IPS-15b (cell line): ENCODE data around the gene KIRREL3.

Source experiments
- H3K27me3 ChIP-seq: one replicate; pipeline ENCODE4 v1.6.1; 2013; ENCODE audit warnings: low read length; ENCODE audit not compliant: control insufficient read depth, insufficient read depth
- H3K36me3 ChIP-seq: one replicate; pipeline ENCODE4 v1.6.1; 2013; ENCODE audit warnings: low read length; ENCODE audit not compliant: control insufficient read depth, insufficient read depth
- H3K4me1 ChIP-seq: one replicate; pipeline ENCODE4 v1.6.1; 2013; ENCODE audit warnings: mild to moderate bottlenecking, low read length; ENCODE audit not compliant: control insufficient read depth, insufficient read depth
- H3K4me3 ChIP-seq: one replicate; pipeline ENCODE4 v1.5.1; 2013; ENCODE audit warnings: low read depth, low read length
- H3K9ac ChIP-seq: one replicate; pipeline ENCODE4 v1.6.1; 2013; ENCODE audit warnings: low read depth, mild to moderate bottlenecking, low read length
- H3K9me3 ChIP-seq: one replicate; pipeline ENCODE4 v1.6.1; 2013; ENCODE audit warnings: mild to moderate bottlenecking, low read length; ENCODE audit not compliant: control insufficient read depth, insufficient read depth

Gene KIRREL3

DNA sequence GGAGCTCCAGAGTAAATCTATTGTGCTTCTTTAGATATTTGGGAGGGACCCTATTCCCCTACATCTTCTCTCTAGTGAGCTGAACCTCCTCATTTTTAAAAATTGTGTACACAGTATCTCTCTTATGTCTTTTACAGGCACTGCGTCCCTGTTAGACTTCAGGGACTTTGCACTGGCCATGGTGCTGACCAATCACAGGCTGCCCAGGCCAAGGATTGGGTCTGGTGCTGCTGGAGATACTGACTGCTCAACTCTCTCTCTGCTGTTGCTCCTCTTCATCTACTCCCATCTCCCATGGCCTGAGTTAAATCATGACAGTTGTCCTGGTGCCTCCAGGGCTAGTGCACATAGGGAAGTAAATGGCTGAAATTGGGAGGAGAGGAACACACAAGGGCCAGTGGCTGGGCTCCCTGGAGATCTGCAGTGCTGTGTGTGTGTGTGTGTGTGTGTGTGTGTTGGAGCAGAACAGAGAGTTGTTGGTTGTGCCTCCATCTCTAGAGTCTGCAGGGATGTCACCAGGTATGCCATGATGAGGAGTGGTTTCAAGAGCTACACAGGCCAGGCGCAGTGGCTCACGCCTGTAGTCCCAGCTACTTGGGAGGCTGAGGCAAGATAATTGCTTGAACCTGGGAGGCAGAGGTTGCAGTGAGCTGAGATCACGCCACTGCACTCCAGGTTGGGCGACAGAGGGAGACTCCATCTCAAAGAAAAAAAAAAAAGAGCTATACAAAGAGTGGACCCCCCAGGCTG is 489.8 kb downstream of the KIRREL3 start:
- H3K27me3 ChIP-seq, result no peaks in the 10 kb centered on the region
- no peak overlapping the region for H3K9ac ChIP-seq
- no peak overlapping the region for H3K4me3 ChIP-seq
- H3K4me1 ChIP-seq, result no peaks in the 10 kb centered on the region
- peaks cover 2% of the 10 kb centered on the region for H3K36me3 ChIP-seq
- H3K9me3 ChIP-seq, result no peaks in the 10 kb centered on the region

DNA sequence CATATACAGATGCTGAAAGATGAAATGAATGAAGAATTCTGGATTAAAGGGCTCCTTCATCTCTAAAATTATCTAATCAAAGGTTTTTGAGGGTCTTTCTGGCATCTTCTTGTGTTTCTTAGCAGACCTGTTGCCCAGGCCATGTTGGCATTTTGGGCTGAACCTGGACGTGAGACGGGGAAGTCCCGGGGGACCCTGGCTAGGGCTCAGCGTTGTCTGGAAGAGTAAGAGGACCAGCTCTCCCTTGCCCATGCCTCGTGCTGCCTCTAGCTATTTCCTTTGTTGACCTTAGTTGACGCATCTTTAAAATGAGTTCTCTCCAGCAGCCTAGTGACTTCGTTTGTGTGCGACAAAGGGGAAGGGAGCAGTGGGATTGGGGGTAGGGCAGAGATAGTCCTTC is 492.9 kb downstream of the KIRREL3 start:
- no peak overlapping the region for H3K4me3 ChIP-seq
- no peaks in the 10 kb centered on the region for H3K27me3 ChIP-seq
- peaks cover 7% of the 10 kb centered on the region for H3K4me1 ChIP-seq
- H3K9ac ChIP-seq, result no peak overlapping the region
- H3K36me3 ChIP-seq, result no peaks in the 10 kb centered on the region
- H3K9me3 ChIP-seq, result no peaks in the 10 kb centered on the region

DNA sequence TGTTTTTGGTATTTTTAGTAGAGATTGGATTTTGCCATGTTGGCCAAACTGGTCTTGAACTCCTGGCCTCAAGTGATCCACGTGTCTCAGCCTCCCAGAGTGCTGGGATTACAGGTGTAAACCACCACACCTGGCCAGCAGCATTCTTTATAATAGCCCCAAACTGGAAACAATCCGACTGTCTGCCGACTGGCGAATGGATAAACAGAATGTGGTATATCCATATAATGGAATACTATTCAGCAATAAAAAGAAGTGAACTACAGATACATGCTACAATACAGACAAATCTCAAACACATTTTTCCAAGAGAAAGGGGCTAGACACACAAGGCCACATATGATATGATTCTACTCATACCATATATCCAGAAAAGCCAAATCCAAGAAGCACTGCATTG is 493.8 kb downstream of the KIRREL3 start:
- Histone ChIP-seq H3K36me3 (no peaks in the 10 kb centered on the region), H3K9ac (no peak overlapping the region), H3K27me3 (no peaks in the 10 kb centered on the region), H3K9me3 (no peaks in the 10 kb centered on the region), H3K4me3 (no peak overlapping the region), H3K4me1 (peaks cover 9% of the 10 kb centered on the region)

DNA sequence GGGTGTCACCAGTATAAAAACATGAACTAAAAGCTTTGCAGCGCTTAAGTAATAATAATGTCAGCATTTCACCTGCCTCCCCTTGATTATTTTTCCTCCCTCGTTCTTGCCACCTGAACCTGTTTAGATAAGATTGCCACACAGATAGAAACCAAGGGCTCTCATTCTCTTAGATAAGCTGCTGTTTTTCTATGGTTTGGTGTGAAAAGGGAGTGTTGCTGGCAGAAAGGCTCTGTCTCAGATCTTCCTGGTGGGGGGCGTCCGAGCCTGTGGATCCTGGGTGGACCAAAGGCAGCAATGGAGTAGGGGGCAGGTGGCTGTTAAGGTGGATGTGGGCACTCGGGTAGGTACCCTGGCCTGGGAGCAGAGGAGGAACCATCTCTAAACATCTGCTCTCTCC is 497.6 kb downstream of the KIRREL3 start:
- Histone ChIP-seq H3K4me1 (peaks cover 17% of the 10 kb centered on the region), H3K9ac (no peak overlapping the region), H3K27me3 (no peaks in the 10 kb centered on the region), H3K4me3 (no peak overlapping the region), H3K36me3 (no peaks in the 10 kb centered on the region), H3K9me3 (no peaks in the 10 kb centered on the region)

DNA sequence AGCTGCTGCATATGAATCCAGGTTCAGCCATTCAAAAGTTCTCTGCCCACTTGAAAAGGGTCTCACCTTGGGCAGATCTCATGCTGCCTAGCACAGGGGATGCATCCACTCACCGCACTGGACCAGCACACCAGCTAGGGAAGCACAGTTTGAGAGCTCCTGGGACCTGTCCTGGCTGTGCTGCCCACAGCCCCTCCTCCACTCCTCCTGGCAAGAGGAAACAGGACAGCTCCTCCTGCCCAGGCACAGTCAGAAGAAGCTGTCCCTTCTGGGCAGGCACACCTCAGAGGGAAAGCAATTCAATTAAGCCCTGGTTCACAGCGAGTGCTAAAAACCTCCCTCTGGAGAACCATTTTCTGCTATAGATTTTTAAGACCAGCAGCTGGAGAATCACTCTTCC is 498.4 kb downstream of the KIRREL3 start:
- Histone ChIP-seq H3K9ac (no peak overlapping the region), H3K36me3 (no peaks in the 10 kb centered on the region), H3K9me3 (no peaks in the 10 kb centered on the region), H3K4me3 (no peak overlapping the region), H3K27me3 (no peaks in the 10 kb centered on the region), H3K4me1 (peaks cover 17% of the 10 kb centered on the region)

DNA sequence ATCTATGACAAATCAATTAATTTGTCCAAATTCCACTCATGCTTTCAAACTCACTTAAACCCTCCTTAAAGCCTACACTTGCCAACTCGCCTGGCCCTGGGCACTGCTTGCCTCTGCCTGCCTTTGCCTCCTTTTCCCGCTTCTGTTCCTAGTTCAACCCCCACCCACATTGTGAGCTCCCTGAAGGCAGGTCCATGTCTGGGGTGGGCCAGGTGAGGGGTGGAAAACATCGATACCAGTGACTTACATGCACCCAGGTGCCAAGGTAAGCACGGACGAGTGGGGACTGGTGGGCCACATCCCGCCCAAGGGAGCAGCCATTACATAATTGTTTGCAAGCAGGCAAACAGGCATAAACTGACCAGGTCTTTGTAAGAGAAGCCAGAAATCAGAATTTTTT is 498.9 kb downstream of the KIRREL3 start:
- no peak overlapping the region for H3K9ac ChIP-seq
- H3K4me1 ChIP-seq, result peaks cover 17% of the 10 kb centered on the region
- no peak overlapping the region for H3K4me3 ChIP-seq
- H3K36me3 ChIP-seq, result no peaks in the 10 kb centered on the region
- no peaks in the 10 kb centered on the region for H3K9me3 ChIP-seq
- H3K27me3 ChIP-seq, result no peaks in the 10 kb centered on the region

DNA sequence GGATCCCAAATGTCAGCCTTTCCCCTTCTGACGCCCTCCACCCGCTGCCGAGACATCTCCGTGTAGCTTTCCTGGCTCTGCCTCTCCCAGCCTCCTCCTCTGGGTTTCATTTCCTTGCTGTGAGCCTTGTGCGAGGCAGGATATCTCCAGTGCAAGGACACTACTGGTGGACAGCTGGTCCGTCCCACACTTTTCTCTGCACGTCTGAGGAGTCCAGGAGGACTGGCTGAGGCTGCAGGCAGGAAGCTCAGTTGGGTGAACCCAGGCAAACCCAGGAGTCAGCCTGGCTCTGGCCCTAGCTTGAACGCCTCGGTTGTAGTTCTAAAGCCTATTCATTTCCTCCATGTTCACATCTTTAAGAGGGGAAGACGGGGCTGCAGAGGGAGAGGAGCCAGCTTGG is 499.6 kb downstream of the KIRREL3 start:
- H3K9ac ChIP-seq, result no peak overlapping the region
- H3K4me1 ChIP-seq, result peaks cover 17% of the 10 kb centered on the region
- no peaks in the 10 kb centered on the region for H3K27me3 ChIP-seq
- no peaks in the 10 kb centered on the region for H3K36me3 ChIP-seq
- no peak overlapping the region for H3K4me3 ChIP-seq
- H3K9me3 ChIP-seq, result no peaks in the 10 kb centered on the region

DNA sequence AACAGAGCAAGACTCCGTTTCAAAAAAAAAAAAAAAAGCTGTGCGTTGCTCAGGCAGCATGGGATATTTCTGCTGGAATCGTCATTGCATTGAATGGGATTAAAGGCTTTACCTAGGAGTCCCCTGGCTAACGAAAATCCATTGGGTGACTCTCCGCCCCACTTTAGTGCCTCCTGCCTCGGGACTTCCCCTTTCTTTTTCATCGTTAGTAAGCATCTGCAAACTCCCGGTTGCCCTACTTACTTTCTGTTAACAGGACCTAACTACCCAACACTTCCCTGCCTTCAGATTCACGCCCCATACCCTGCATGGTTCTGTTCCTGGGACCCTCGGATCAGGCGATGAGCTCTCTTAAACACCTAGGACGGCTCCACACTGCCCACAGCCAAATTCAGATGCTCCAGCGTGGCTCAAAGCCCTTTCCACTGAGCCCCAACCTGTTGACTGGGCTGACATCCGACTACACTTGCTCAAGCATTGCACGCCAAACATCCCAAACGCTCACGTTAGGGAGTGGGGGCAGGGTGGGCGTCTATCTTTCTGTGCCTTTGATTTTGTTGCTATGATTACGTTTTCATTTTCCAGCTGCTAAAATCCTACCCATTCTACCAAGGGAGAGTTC is 501.3 kb downstream of the KIRREL3 start:
- no peak overlapping the region for H3K4me3 ChIP-seq
- H3K9me3 ChIP-seq, result no peaks in the 10 kb centered on the region
- H3K9ac ChIP-seq, result no peak overlapping the region
- no peaks in the 10 kb centered on the region for H3K27me3 ChIP-seq
- no peaks in the 10 kb centered on the region for H3K36me3 ChIP-seq
- peaks cover 23% of the 10 kb centered on the region for H3K4me1 ChIP-seq

DNA sequence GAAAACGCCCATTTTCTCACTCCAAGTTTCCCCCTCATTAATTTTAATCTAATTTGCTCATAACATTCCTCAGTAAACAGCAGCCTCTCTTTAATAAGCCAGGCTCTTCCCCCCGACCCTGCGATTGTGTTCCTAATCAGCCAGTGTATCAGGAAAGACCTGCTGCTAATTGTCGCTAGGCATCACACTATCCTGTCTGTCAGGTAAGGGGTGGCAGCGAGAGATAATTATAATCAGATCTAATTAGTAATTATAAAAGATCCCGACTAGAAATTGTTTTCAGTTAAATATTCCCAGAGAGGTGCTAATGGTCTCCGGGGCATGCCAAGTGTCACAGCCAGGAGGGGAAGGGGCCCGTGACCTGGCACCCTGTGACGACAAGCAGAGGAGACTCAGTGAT is 502.3 kb downstream of the KIRREL3 start:
- no peak overlapping the region for H3K4me3 ChIP-seq
- no peaks in the 10 kb centered on the region for H3K27me3 ChIP-seq
- no peak overlapping the region for H3K9ac ChIP-seq
- peaks cover 21% of the 10 kb centered on the region for H3K4me1 ChIP-seq
- H3K36me3 ChIP-seq, result no peaks in the 10 kb centered on the region
- H3K9me3 ChIP-seq, result no peaks in the 10 kb centered on the region

DNA sequence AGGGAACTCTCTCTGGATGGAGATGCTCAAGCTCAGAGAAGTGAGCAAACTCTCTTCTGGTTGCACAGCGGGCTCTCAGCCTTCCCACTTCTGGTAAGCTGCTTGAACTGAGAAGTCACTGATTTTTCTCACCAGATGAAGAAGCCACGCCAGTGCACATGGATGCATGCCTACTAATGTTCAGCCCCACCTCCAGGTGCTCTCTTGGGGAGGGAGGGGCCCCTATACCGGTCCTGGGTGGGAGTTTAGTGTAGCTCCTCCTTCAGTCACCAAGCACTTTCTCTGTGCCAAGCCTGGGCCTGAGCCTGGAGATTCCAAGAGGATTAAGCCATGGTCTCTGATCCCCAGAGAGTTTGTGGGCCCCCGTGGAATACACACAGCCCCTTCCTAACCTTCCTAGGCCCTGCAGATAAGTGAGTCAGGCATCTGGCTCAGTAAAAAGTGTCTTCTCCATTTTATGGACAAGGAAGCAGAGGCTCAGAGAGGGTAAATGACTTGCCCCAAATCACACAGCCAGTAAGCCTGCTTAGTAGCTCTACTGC is 502.9 kb downstream of the KIRREL3 start:
- H3K36me3 ChIP-seq, result no peaks in the 10 kb centered on the region
- no peaks in the 10 kb centered on the region for H3K27me3 ChIP-seq
- H3K4me1 ChIP-seq, result peaks cover 16% of the 10 kb centered on the region
- no peak overlapping the region for H3K9ac ChIP-seq
- H3K9me3 ChIP-seq, result no peaks in the 10 kb centered on the region
- no peak overlapping the region for H3K4me3 ChIP-seq

DNA sequence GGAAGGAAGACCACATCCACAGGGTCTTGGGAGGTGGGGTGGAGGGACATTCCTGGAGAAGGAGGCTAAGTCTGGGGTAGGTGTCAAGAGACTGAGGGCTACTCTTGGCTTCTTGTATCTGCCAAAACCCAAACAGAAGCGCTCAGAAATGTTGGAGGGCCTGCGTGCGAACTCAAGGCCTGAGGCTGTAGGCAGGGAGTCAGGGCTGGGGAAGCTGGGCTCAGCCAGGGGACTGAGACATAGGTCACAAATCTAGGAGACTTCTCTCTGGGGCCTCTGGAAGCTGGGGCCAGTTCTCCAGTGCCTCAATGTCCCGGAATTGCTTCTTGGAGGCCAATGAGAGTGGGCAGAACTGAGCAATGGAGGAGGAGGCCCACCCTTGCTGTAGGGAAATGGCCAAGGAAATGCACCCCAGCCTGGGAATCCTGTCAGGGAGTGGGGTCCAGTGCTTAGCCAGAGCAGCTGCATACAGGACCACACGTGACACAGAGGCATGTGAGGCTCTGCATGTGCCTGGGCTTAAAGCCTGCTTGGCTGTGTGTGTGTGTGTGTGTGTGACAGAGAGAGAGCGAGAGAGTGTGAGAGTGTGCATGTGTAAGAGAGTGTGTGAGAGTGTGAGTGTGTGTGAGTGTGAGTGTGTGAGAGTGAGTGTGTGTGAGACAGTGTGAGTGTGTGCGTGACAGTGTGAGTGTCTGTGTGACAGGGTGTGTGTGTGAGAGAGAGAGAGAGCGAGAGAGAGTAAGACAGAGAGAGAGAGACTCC is 503.8 kb downstream of the KIRREL3 start:
- H3K27me3 ChIP-seq, result no peaks in the 10 kb centered on the region
- H3K9me3 ChIP-seq, result no peaks in the 10 kb centered on the region
- no peak overlapping the region for H3K4me3 ChIP-seq
- peaks cover 14% of the 10 kb centered on the region for H3K4me1 ChIP-seq
- H3K9ac ChIP-seq, result no peak overlapping the region
- no peaks in the 10 kb centered on the region for H3K36me3 ChIP-seq
